GM23338 (cell line): ENCODE results near the gene HOMER1.

Experiments
- CTCF ChIP-seq, 2 experiments: fragments of 200-600 bp in 1 of 2; sonication (generic) in 1 of 2; conservative IDR thresholded peaks; 2 replicates each; pipeline versions ENCODE4 v1.5.1 to v1.6.1; 2016 to 2017; ENCODE audit warnings: antibody characterized with exemption in 2 of 2, low read depth in 2 of 2, mild to moderate bottlenecking in 2 of 2, moderate library complexity in 1 of 2
- EZH2 ChIP-seq: fragments of 200-600 bp; sonication (generic); IDR thresholded peaks from one replicate; pipeline ENCODE4 v1.8.0; 2017; ENCODE audit warnings: antibody characterized with exemption, mild to moderate bottlenecking, low read depth; ENCODE audit not compliant: unreplicated experiment
- EZH2phosphoT487 ChIP-seq: fragments of 200-600 bp; sonication (generic); IDR thresholded peaks from one replicate; pipeline ENCODE4 v1.8.1; 2018; ENCODE audit warnings: antibody characterized with exemption; ENCODE audit not compliant: unreplicated experiment
- JUNB ChIP-seq: IDR thresholded peaks from one replicate; pipeline ENCODE4 v1.6.1; 2016; ENCODE audit warnings: antibody characterized with exemption; ENCODE audit not compliant: unreplicated experiment
- POLR2AphosphoS5 ChIP-seq: IDR thresholded peaks from 2 replicates; pipeline ENCODE4 v1.6.1; 2016; ENCODE audit warnings: antibody characterized with exemption, low read depth
- REST ChIP-seq: IDR thresholded peaks from one replicate; pipeline ENCODE4 v1.6.1; 2018; ENCODE audit warnings: antibody characterized with exemption; ENCODE audit not compliant: unreplicated experiment

DNA sequence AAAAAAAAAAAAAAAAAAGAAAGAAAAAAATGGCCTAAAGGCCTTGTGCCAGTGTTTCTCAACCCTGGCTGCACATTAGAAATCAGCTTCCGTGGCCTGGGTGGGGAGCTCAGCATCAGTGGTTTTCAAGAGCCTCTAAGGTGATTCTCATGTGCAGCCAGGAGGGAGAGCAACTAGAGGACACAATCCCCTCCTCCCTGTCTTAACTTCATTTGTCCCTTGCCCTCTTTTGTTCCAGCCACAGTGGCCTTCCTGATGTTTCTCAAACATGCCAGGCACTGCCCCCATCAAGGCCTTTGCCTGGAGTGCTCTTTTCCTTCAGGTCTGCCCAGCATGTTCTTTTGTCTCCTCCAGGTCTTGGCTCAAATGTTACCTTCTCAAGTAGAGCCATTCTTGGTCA lies 42.4 kb downstream of the HOMER1 start:
- TF ChIP-seq REST (no peak), CTCF (conservative IDR thresholded peaks at IDR 0.05; ENCODE audit: low read depth in 2 of 2) (no peak), EZH2 (no peak), EZH2phosphoT487 (no peak), JUNB (no peak), POLR2AphosphoS5 (no peak)
